ENCODE results near the gene APC.

- TF ChIP-seq ZFX (IDR thresholded peaks at IDR 0.05) (no peak), CTCF (conservative IDR thresholded peaks at IDR 0.05) (no peak)
Measured at GRCh38 chr5:112737070-112737462, 619 bp upstream of the APC start.
